ENCODE results near the gene CTAGE15.
"Not testable (repeated sequence)": the region's sequence is repeated elsewhere in the genome, so short reads cannot be mapped to it uniquely, and the experiment has no call there.

- TF ChIP-seq CTCF, POLR2A (IDR thresholded peaks at IDR 0.05): not testable (repeated sequence)
Measured at GRCh38 chr7:143536443-143536842, 35.2 kb upstream of the CTAGE15 start.
